Measurements from ENCODE around the gene MIPEP.

Gene MIPEP

GRCh38 chr13:23849670-23850069 lies 39.5 kb downstream of the MIPEP start:
- no peak overlapping the region for H3K27ac ChIP-seq
- TF ChIP-seq, protein P1, sequence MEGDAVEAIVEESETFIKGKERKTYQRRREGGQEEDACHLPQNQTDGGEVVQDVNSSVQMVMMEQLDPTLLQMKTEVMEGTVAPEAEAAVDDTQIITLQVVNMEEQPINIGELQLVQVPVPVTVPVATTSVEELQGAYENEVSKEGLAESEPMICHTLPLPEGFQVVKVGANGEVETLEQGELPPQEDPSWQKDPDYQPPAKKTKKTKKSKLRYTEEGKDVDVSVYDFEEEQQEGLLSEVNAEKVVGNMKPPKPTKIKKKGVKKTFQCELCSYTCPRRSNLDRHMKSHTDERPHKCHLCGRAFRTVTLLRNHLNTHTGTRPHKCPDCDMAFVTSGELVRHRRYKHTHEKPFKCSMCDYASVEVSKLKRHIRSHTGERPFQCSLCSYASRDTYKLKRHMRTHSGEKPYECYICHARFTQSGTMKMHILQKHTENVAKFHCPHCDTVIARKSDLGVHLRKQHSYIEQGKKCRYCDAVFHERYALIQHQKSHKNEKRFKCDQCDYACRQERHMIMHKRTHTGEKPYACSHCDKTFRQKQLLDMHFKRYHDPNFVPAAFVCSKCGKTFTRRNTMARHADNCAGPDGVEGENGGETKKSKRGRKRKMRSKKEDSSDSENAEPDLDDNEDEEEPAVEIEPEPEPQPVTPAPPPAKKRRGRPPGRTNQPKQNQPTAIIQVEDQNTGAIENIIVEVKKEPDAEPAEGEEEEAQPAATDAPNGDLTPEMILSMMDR (IDR thresholded peaks at IDR 0.05) = no peak
- no peak for DNase-seq (ENCODE audit: low spot score)
- H3K4me3 ChIP-seq = no peak overlapping the region

DNA sequence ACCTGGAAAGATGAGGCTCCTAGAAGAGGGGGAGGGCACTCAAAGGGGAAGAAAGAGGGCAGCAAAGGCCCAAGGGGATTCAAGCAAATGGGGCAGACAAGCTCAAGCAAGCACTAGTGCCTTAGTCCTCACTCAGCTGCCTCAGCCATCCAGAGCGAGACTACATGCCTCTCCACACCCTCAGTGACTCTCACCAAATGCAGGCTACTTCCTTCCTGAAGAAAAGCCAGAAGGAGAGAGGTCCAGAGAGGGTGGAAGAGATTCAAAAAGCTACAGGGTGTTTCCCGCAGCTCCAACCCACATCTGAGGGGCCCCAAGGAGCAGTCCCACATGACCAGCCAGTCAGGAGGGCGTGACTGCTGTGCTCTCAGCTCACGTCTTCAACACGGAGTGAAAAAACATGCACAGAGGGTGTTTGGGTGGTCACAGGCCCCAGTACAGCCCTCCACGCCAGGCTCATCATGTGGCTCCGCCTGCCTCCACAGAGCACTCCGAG lies 40.5 kb downstream of the MIPEP start:
- Histone ChIP-seq H3K27ac (no peak overlapping the region), H3K4me3 (no peak overlapping the region)
- TF ChIP-seq, protein P1 (IDR thresholded peaks at IDR 0.05) = no peak
- DNase-seq (ENCODE audit: low spot score) = no peak

GRCh38 chr13:23848019-23848418 lies 41.2 kb downstream of the MIPEP start:
- Histone ChIP-seq H3K4me3 (no peak overlapping the region), H3K27ac (no peak overlapping the region)
- no peak for DNase-seq (ENCODE audit: low spot score)
- TF ChIP-seq, protein P1 (IDR thresholded peaks at IDR 0.05) = no peak

DNA sequence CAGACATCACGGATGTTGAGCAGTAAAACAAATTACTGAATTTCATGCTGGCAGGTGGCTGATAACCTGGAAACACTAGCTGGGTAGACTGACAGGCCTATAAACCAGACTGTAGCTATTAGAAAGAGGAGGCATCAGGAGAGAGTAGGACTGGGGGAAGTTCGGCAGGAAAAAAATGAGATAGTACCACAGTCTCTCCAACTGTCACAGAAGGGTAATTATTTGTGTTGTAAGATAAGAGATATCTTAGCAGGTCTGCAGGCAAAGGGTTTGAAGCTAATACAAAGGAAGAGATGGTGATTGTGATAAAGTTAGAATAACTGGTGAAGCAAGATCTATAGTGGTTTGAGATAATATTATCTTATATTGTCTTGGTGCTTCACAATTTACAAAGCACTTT lies 41.7 kb downstream of the MIPEP start:
- TF ChIP-seq, protein P1 (IDR thresholded peaks at IDR 0.05) = no peak
- no peak for DNase-seq (ENCODE audit: low spot score)
- Histone ChIP-seq H3K27ac (no peak overlapping the region), H3K4me3 (no peak overlapping the region)

DNA sequence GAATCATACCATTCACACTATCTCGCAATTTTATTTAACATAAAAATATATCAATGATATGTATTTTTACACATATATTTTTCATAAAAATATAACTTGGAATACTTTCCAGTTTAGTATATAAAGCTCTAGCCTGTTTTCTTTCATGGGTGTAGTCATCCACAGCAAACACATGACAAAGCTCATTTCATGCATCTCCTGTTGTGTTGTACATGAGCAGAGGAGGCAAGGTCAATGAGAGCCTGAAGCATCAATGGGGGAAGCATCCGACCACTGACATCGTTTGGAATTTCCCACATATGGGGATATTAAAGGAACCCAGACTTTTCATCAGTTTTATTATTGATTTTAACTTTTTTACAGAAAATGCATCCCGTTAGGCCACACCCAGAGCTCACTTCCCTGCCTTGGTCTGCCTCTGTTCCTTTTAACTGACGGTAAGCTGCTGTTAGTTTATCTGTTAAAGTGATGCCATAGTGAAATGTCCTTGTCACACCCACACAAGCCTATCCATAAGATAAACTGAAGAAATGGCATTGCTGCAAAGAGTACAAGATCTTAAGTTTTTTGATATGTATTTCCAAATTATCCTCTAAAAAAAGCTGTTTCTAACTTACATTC lies 44.0 kb downstream of the MIPEP start:
- Histone ChIP-seq H3K4me3 (no peak overlapping the region), H3K27ac (no peak overlapping the region)
- TF ChIP-seq, protein P1 (IDR thresholded peaks at IDR 0.05) = no peak
- no peak for DNase-seq (ENCODE audit: low spot score)

DNA sequence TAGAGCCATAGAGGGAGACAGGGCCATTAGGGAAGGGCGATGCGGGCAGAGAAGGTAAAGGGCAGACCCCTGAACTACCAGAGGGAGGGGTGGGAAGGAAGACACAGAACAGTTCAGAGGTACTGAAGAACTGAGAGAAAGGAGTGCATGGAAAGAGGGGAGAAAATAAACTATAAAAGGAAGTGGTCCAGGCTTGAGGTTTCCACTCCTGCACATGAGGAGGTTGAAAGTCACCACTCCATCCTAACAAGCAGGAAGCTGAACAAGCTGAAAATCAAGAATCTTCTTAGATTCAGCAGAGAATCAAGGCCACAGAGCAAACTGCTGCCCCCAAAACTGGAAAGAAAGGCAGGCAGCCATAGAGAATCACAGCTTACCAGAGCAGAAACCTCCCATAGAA lies 45.1 kb downstream of the MIPEP start:
- TF ChIP-seq, protein P1 (IDR thresholded peaks at IDR 0.05) = no peak
- no peak overlapping the region for H3K4me3 ChIP-seq
- no peak overlapping the region for H3K27ac ChIP-seq
- no peak for DNase-seq (ENCODE audit: low spot score)

DNA sequence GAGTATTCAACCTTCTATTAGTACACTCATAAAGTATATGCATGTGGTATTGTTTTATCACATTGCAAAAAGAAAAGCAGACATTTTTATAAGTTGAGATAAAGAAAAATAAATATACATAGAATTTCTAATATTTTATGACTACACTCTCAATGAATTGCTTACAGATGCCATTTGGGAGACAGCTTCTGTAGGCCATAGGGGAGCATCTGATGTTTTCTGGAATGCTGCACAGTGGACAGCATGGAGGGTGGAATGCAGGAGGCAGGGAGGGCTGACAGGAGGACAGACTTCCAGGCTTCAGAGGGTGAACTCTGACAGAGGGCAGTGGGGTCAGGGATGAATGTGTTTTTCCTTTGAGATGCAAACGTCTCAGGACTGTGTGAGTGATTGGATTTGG lies 45.8 kb downstream of the MIPEP start:
- no peak for DNase-seq (ENCODE audit: low spot score)
- Histone ChIP-seq H3K4me3 (no peak overlapping the region), H3K27ac (no peak overlapping the region)
- TF ChIP-seq, protein P1 (IDR thresholded peaks at IDR 0.05) = no peak
